CD4-positive, alpha-beta T cell (primary cell): Measurements from ENCODE around the gene ORAI2. TPM values are rescaled to one million over a fixed set of nuclear protein-coding genes. Genes with fewer than 3 reads are reported as not detected.

Source experiments
- ATAC-seq: fragments of 200-7000 bp; cut with Tn5 transposase; one replicate; pipeline ENCODE4 v1.10.0; 2022; ENCODE audit warnings: mild to moderate bottlenecking; ENCODE audit not compliant: poor library complexity
- CTCF ChIA-PET: fragments of 350-600 bp; sonication (Branson Sonifier 250); formaldehyde crosslinking; loops from one replicate; lab custom pipeline; 2021; ENCODE audit warnings: antibody characterized with exemption, inconsistent platforms; lab: Charles Lee
- POLR2A ChIA-PET: fragments of 350-600 bp; sonication (Branson Sonifier 250); formaldehyde crosslinking; loops from one replicate; lab custom pipeline; 2021; ENCODE audit warnings: antibody characterized with exemption, inconsistent platforms; lab: Charles Lee
- DNase-seq, 14 experiments: peaks; one replicate each; pipeline ENCODE4 v3.0.0-alpha.2; 2013 to 2020; ENCODE audit warnings: mixed read lengths in 2 of 14
- H3K27ac ChIP-seq, 2 donors: one replicate each; pipeline versions ENCODE4 v1.5.1 to v1.7.0; 2013; ENCODE audit warnings: low read length in 2 of 2, low read depth in 1 of 2, mild to moderate bottlenecking in 1 of 2
- H3K27me3 ChIP-seq, 2 experiments: 1 replicate in 1 of 2; 2 replicates in 1 of 2; pipeline versions ENCODE4 v1.6.1 to v1.7.0; 2013; ENCODE audit warnings: low read length in 2 of 2, control low read depth in 1 of 2, mild to moderate bottlenecking in 1 of 2, moderate library complexity in 1 of 2; ENCODE audit not compliant: insufficient read depth in 2 of 2, control insufficient read depth in 1 of 2
- H3K36me3 ChIP-seq: one replicate; pipeline ENCODE4 v1.6.1; 2013; ENCODE audit warnings: low read length, control low read depth; ENCODE audit not compliant: insufficient read depth
- H3K4me1 ChIP-seq: one replicate; pipeline ENCODE4 v1.6.1; 2013; ENCODE audit warnings: low read length, control low read depth; ENCODE audit not compliant: insufficient read depth
- H3K4me3 ChIP-seq: one replicate; pipeline ENCODE4 v1.5.1; 2013; ENCODE audit warnings: mild to moderate bottlenecking, low read length, moderate library complexity
- H3K9me3 ChIP-seq, 2 experiments: 1 replicate in 1 of 2; 2 replicates in 1 of 2; pipeline versions ENCODE4 v1.6.1 to v1.7.0; 2013; ENCODE audit warnings: low read length in 2 of 2, mild to moderate bottlenecking in 2 of 2, control low read depth in 1 of 2, moderate library complexity in 1 of 2; ENCODE audit not compliant: control insufficient read depth in 1 of 2, insufficient read depth in 1 of 2
- H3K27ac Mint-ChIP-seq: one replicate; pipeline ENCODE4 v1.8.0; 2020; ENCODE audit warnings: mixed read lengths
- H3K27me3 Mint-ChIP-seq: one replicate; pipeline ENCODE4 v1.8.0; 2021; ENCODE audit warnings: mixed read lengths
- H3K36me3 Mint-ChIP-seq: one replicate; pipeline ENCODE4 v1.8.0; 2021; ENCODE audit warnings: low read depth, mixed read lengths
- H3K4me1 Mint-ChIP-seq: one replicate; pipeline ENCODE4 v1.8.0; 2021; ENCODE audit warnings: low read depth, mixed read lengths
- H3K4me3 Mint-ChIP-seq: one replicate; pipeline ENCODE4 v1.8.0; 2020; ENCODE audit warnings: mild to moderate bottlenecking, mixed read lengths
- H3K9me3 Mint-ChIP-seq: one replicate; pipeline ENCODE4 v1.8.0; 2020; ENCODE audit warnings: mixed read lengths
- CTCF ChIP-seq: fragments of 200-600 bp; IDR thresholded peaks from one replicate; pipeline ENCODE4 v1.8.0; 2022; ENCODE audit warnings: antibody characterized with exemption, mild to moderate bottlenecking
- intact Hi-C, 2 experiments: fragments of 100-400 bp; cut with DNase I in 1 of 2; cut with micrococcal nuclease in 1 of 2; formaldehyde crosslinking; loops; one replicate each; pipeline versions ENCODE4 v1.15.1 to v1.9.0; 2023 to 2025; cut with DNase I, micrococcal nuclease
- total RNA-seq, 174 experiments: library from RNA in 2 of 174; stranded (reverse) in 2 of 174; gene quantifications; one replicate each; pipeline ENCODE4 v1.2.3 and lab custom pipeline; 2021 to 2026

ORAI2 gene
- total RNA-seq, 2 experiments from 2014 or later: 12.3 to 16.5 TPM

- Histone ChIP-seq H3K4me3 (no peak overlapping the region), H3K36me3 (peaks cover 29% of the 10 kb centered on the region), H3K9me3 (no peaks in the 10 kb centered on the region), H3K27me3 (no peaks in the 10 kb centered on the region), H3K27ac (no peak overlapping the region), H3K4me1 (peaks cover 5% of the 10 kb centered on the region)
- intact Hi-C loops: no loop called here
- no peak for ATAC-seq
- POLR2A ChIA-PET: no interaction called here
- TF ChIP-seq CTCF: no peak
- Mint-ChIP-seq H3K9me3 (no peaks in the 10 kb centered on the region), H3K36me3 (peaks cover 11% of the 10 kb centered on the region), H3K27me3 (no peaks in the 10 kb centered on the region), H3K4me1 (peaks cover 5% of the 10 kb centered on the region), H3K27ac (no peak overlapping the region), H3K4me3 (no peak overlapping the region)
- no peak for DNase-seq
- CTCF ChIA-PET: interaction anchor here (0.8 to 1.8 kb wide), 2 partner anchors 28 to 36 kb away, joined by 4 to 6 read pairs; no protein-coding TSS in a partner anchor
Observed at GRCh38 chr7:102439963-102440795, 6.8 kb downstream of the ORAI2 start.

GRCh38 chr7:102444961-102445673, 11.7 kb downstream of the ORAI2 start:
- no peak for TF ChIP-seq CTCF
- no peak overlapping the region for H3K27ac Mint-ChIP-seq
- peaks cover 6% of the 10 kb centered on the region for H3K36me3 Mint-ChIP-seq
- no peak for DNase-seq
- H3K4me1 Mint-ChIP-seq: no peaks in the 10 kb centered on the region
- Histone ChIP-seq H3K9me3 (no peaks in the 10 kb centered on the region), H3K36me3 (peaks cover 38% of the 10 kb centered on the region), H3K27ac (no peak overlapping the region), H3K27me3 (no peaks in the 10 kb centered on the region), H3K4me3 (no peak overlapping the region), H3K4me1 (peaks cover 1% of the 10 kb centered on the region)
- H3K9me3 Mint-ChIP-seq: no peaks in the 10 kb centered on the region
- intact Hi-C loops: no loop called here
- ChIA-PET CTCF (interaction anchor here (1.4 kb wide), 1 partner anchor 33 kb away, joined by 4 read pairs; no protein-coding TSS in a partner anchor), POLR2A (no interaction called here)
- H3K27me3 Mint-ChIP-seq: no peaks in the 10 kb centered on the region
- no peak for ATAC-seq
- H3K4me3 Mint-ChIP-seq: no peak overlapping the region

GRCh38 chr7:102445674-102446071, 12.3 kb downstream of the ORAI2 start:
- ChIA-PET CTCF (interaction anchor here (1.4 kb wide), 1 partner anchor 33 kb away, joined by 4 read pairs; no protein-coding TSS in a partner anchor), POLR2A (no interaction called here)
- peaks cover 34% of the 10 kb centered on the region for H3K36me3 ChIP-seq
- H3K9me3 Mint-ChIP-seq: no peaks in the 10 kb centered on the region
- no peaks in the 10 kb centered on the region for H3K27me3 ChIP-seq
- peaks cover 4% of the 10 kb centered on the region for H3K4me1 Mint-ChIP-seq
- H3K9me3 ChIP-seq: no peaks in the 10 kb centered on the region
- DNase-seq (no peak), ATAC-seq (no peak)
- H3K27ac ChIP-seq: no peak overlapping the region
- no peak overlapping the region for H3K27ac Mint-ChIP-seq
- no peaks in the 10 kb centered on the region for H3K27me3 Mint-ChIP-seq
- TF ChIP-seq CTCF: no peak
- peaks cover 5% of the 10 kb centered on the region for H3K4me1 ChIP-seq
- intact Hi-C loops: no loop called here
- H3K4me3 ChIP-seq: no peak overlapping the region
- peaks cover 6% of the 10 kb centered on the region for H3K36me3 Mint-ChIP-seq
- H3K4me3 Mint-ChIP-seq: no peak overlapping the region
